KMS-11 (cell line): ENCODE results near the gene SNAP29.

Experiments used
- H2AFZ ChIP-seq: fragments of 200-600 bp; sonication (generic); 2 replicates; pipeline ENCODE4 v1.6.1; 2016; ENCODE audit warnings: antibody characterized with exemption, mixed run types, low read depth
- H3K27ac ChIP-seq: fragments of 200-600 bp; sonication (generic); 2 replicates; pipeline ENCODE4 v1.6.1; 2016; ENCODE audit warnings: mild to moderate bottlenecking, mixed run types
- H3K27me3 ChIP-seq: fragments of 200-600 bp; sonication (generic); 2 replicates; pipeline ENCODE4 v1.6.1; 2017; ENCODE audit warnings: mild to moderate bottlenecking, low read depth, mixed run types, moderate library complexity; ENCODE audit not compliant: insufficient read depth
- H3K36me3 ChIP-seq: fragments of 200-600 bp; sonication (generic); 2 replicates; pipeline ENCODE4 v1.6.1; 2017; ENCODE audit warnings: mild to moderate bottlenecking, mixed run types; ENCODE audit not compliant: insufficient read depth
- H3K4me1 ChIP-seq: fragments of 200-600 bp; sonication (generic); 2 replicates; pipeline ENCODE4 v1.6.1; 2016; ENCODE audit warnings: mild to moderate bottlenecking, low read depth, mixed run types; ENCODE audit not compliant: poor library complexity, severe bottlenecking
- H3K4me2 ChIP-seq: fragments of 200-600 bp; sonication (generic); 2 replicates; pipeline ENCODE4 v1.7.0; 2016; ENCODE audit warnings: mild to moderate bottlenecking, mixed run types
- H3K4me3 ChIP-seq: fragments of 200-600 bp; sonication (generic); IDR thresholded peaks from 2 replicates; pipeline ENCODE4 v1.6.1; 2017; ENCODE audit warnings: low read depth, low read length, mixed read lengths; ENCODE audit not compliant: insufficient read depth
- H3K79me2 ChIP-seq: fragments of 200-600 bp; sonication (generic); 2 replicates; pipeline ENCODE4 v1.6.1; 2016; ENCODE audit warnings: low read depth, mixed run types; ENCODE audit not compliant: insufficient read depth
- H3K9ac ChIP-seq: fragments of 200-600 bp; sonication (generic); 2 replicates; pipeline ENCODE4 v1.6.1; 2016; ENCODE audit warnings: mild to moderate bottlenecking, mixed run types
- H4K20me1 ChIP-seq: fragments of 200-600 bp; sonication (generic); 2 replicates; pipeline ENCODE4 v1.6.1; 2016; ENCODE audit warnings: mild to moderate bottlenecking, mixed run types; ENCODE audit not compliant: insufficient read depth
- CTCF ChIP-seq: fragments of 200-600 bp; sonication (generic); conservative IDR thresholded peaks from 2 replicates; pipeline ENCODE4 v1.6.1; 2017; ENCODE audit warnings: low read depth, mild to moderate bottlenecking, antibody characterized with exemption, low read length, moderate library complexity, mixed read lengths

The SNAP29 gene

GRCh38 chr22:20866736-20867135, 7.9 kb downstream of the SNAP29 start:
- H3K27ac ChIP-seq, result no peak overlapping the region
- no peak for TF ChIP-seq CTCF
- no peaks in the 10 kb centered on the region for H3K4me1 ChIP-seq
- H3K36me3 ChIP-seq, result no peaks in the 10 kb centered on the region
- H2AFZ ChIP-seq, result no peak overlapping the region
- no peak overlapping the region for H3K4me3 ChIP-seq
- no peak overlapping the region for H3K9ac ChIP-seq
- no peaks in the 10 kb centered on the region for H4K20me1 ChIP-seq
- no peaks in the 10 kb centered on the region for H3K27me3 ChIP-seq
- H3K4me2 ChIP-seq, result no peak overlapping the region
- H3K79me2 ChIP-seq, result no peaks in the 10 kb centered on the region

GRCh38 chr22:20867179-20868024, 8.6 kb downstream of the SNAP29 start:
- H3K4me1 ChIP-seq, result no peaks in the 10 kb centered on the region
- no peaks in the 10 kb centered on the region for H3K27me3 ChIP-seq
- no peak overlapping the region for H3K27ac ChIP-seq
- no peaks in the 10 kb centered on the region for H3K79me2 ChIP-seq
- no peak for TF ChIP-seq CTCF
- H3K9ac ChIP-seq, result no peak overlapping the region
- H3K4me2 ChIP-seq, result no peak overlapping the region
- no peak overlapping the region for H3K4me3 ChIP-seq
- H4K20me1 ChIP-seq, result no peaks in the 10 kb centered on the region
- no peaks in the 10 kb centered on the region for H3K36me3 ChIP-seq
- H2AFZ ChIP-seq, result no peak overlapping the region

- no peak overlapping the region for H3K4me3 ChIP-seq
- H4K20me1 ChIP-seq, result no peaks in the 10 kb centered on the region
- no peaks in the 10 kb centered on the region for H3K79me2 ChIP-seq
- H3K4me2 ChIP-seq, result no peak overlapping the region
- TF ChIP-seq CTCF, result no peak
- no peaks in the 10 kb centered on the region for H3K27me3 ChIP-seq
- no peaks in the 10 kb centered on the region for H3K4me1 ChIP-seq
- no peak overlapping the region for H2AFZ ChIP-seq
- no peaks in the 10 kb centered on the region for H3K36me3 ChIP-seq
- no peak overlapping the region for H3K9ac ChIP-seq
- no peak overlapping the region for H3K27ac ChIP-seq
These were observed 9.5 kb downstream of the SNAP29 start for GRCh38 chr22:20868025-20868962.

- Histone ChIP-seq H3K4me1 (no peaks in the 10 kb centered on the region), H2AFZ (no peak overlapping the region), H4K20me1 (no peaks in the 10 kb centered on the region), H3K9ac (no peak overlapping the region), H3K4me2 (no peak overlapping the region), H3K36me3 (no peaks in the 10 kb centered on the region), H3K27ac (no peak overlapping the region), H3K27me3 (no peaks in the 10 kb centered on the region), H3K79me2 (no peaks in the 10 kb centered on the region), H3K4me3 (no peak overlapping the region)
- TF ChIP-seq CTCF, result no peak
These were observed 10.4 kb downstream of the SNAP29 start for GRCh38 chr22:20869234-20869633.
